GM18858 (cell line): Measurements from ENCODE around the gene GPR39.

Source experiments
- ATAC-seq: cut with Tn5 transposase; IDR thresholded peaks from one replicate; pipeline ENCODE4 v1.9.1; 2021; ENCODE audit not compliant: unreplicated experiment

GPR39 gene

GRCh38 chr2:132668987-132669907, 252.6 kb downstream of the GPR39 start:
- ATAC-seq: no peak

- no peak for ATAC-seq
Observed at GRCh38 chr2:132669908-132670495, 253.4 kb downstream of the GPR39 start, which contains the start of gene LYPD1. TSS of gene LYPD1 (minus strand) at chr2:132670205. CDS start at chr2:132669932, 273 bp downstream.

- no peak for ATAC-seq
Observed at GRCh38 chr2:132670496-132671150, 254.0 kb downstream of the GPR39 start.

- ATAC-seq: no peak
Observed at GRCh38 chr2:132671151-132671835, 254.7 kb downstream of the GPR39 start.

GRCh38 chr2:132676999-132677398, 260.4 kb downstream of the GPR39 start:
- ATAC-seq: no peak

GRCh38 chr2:132677661-132678060, 261.1 kb downstream of the GPR39 start:
- no peak for ATAC-seq

GRCh38 chr2:132678483-132678882, 261.9 kb downstream of the GPR39 start:
- no peak for ATAC-seq

GRCh38 chr2:132680544-132680943, 263.9 kb downstream of the GPR39 start:
- ATAC-seq: no peak

- ATAC-seq: no peak
Observed at GRCh38 chr2:132681766-132682165, 265.2 kb downstream of the GPR39 start.

- ATAC-seq: no peak
Observed at GRCh38 chr2:132690664-132691303, 274.2 kb downstream of the GPR39 start.

GRCh38 chr2:132691556-132691955, 275.0 kb downstream of the GPR39 start:
- no peak for ATAC-seq

GRCh38 chr2:132692816-132693215, 276.2 kb downstream of the GPR39 start:
- no peak for ATAC-seq
